Activated naive CD8-positive, alpha-beta T cell treated with anti-CD3 and anti-CD28 coated beads, Interleukin-2, amount 50 U/mL, for 24 hours (primary cell): ENCODE results near the gene PARVB.

Experiments used
- ATAC-seq: fragments of 150-1000 bp; cut with Tn5 transposase; one replicate; pipeline ENCODE4 v1.10.0; 2021
- DNase-seq: peaks from one replicate; pipeline ENCODE4 v3.0.0; 2021
- H3K27ac Mint-ChIP-seq: one replicate; pipeline ENCODE4 v1.8.0; 2021; ENCODE audit warnings: mild to moderate bottlenecking, mixed read lengths
- H3K27me3 Mint-ChIP-seq: one replicate; pipeline ENCODE4 v1.8.0; 2021; ENCODE audit warnings: mixed read lengths
- H3K36me3 Mint-ChIP-seq: one replicate; pipeline ENCODE4 v1.8.0; 2021; ENCODE audit warnings: low read depth, mixed read lengths
- H3K4me1 Mint-ChIP-seq: one replicate; pipeline ENCODE4 v1.8.0; 2021; ENCODE audit warnings: mixed read lengths
- H3K4me3 Mint-ChIP-seq: one replicate; pipeline ENCODE4 v1.8.0; 2021; ENCODE audit warnings: mild to moderate bottlenecking, moderate library complexity, mixed read lengths
- H3K9me3 Mint-ChIP-seq: one replicate; pipeline ENCODE4 v1.8.0; 2021; ENCODE audit warnings: mixed read lengths

The PARVB gene

DNA sequence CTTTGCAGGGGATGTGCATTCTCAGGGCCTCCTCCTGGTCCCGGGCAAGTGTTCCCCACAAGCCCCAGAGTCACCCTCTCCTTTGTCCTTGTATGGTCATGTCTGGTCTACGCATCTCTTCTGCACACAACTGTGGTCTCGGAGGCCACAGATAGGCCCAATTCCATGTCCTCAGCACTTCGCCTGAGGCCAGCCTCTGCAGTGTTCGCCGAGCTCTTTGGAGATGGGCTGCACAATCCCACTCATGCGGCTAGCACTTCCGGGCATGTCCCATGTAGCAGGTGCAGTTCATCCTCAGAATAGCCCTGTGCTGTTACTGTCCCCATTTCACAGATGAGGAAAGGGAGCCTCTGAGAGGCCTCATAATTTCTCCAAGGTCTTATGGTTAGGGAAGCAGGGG, 164.2 kb downstream of the PARVB start:
- Mint-ChIP-seq H3K4me1 (peaks cover 32% of the 10 kb centered on the region), H3K27ac (no peak overlapping the region)
- ATAC-seq: no peak

DNA sequence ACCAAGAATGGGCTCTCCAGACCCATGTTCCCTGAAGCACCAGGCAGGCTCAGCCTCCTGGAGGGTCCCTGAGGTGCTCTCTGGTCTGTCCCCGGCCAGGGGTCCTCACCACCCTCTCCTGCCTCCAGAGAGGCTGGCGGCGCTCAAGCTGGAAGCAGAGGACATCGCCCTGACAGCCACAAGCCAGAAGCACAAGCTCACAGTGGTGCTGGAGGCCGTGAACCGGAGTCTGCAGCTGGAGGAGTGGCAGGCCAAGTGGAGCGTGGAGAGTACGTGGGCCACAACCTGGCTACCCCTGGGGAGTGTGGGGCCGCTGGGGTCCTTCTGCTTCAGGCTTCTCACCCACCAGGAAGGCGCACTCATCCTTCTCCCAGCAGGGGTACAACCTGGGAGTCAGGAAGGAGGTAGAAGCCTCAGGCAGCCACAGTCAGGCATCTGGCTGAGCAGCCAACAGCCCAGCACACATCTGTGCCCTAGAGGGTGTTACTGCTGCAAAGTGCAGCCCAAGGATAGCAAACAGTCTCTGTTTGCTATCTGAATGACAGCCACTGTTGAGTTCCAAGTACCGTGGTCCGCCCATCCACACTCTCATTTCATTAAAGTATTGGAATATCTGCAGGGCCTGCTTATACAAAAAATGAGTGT, 165.0 kb downstream of the PARVB start:
- ATAC-seq (no peak), DNase-seq (no peak)
- peaks cover 21% of the 10 kb centered on the region for H3K36me3 Mint-ChIP-seq
- H3K27ac Mint-ChIP-seq: no peak overlapping the region
- no peaks in the 10 kb centered on the region for H3K27me3 Mint-ChIP-seq
- H3K9me3 Mint-ChIP-seq: peaks cover under 1% of the 10 kb centered on the region
- H3K4me1 Mint-ChIP-seq: peaks cover 37% of the 10 kb centered on the region
- H3K4me3 Mint-ChIP-seq: no peak overlapping the region

More for the DNA sequence above, 164.2 kb downstream of the PARVB start:
- no peak overlapping the region for H3K4me3 Mint-ChIP-seq
- peaks cover 16% of the 10 kb centered on the region for H3K36me3 Mint-ChIP-seq
- H3K27me3 Mint-ChIP-seq: no peaks in the 10 kb centered on the region
- DNase-seq: no peak
- no peaks in the 10 kb centered on the region for H3K9me3 Mint-ChIP-seq

DNA sequence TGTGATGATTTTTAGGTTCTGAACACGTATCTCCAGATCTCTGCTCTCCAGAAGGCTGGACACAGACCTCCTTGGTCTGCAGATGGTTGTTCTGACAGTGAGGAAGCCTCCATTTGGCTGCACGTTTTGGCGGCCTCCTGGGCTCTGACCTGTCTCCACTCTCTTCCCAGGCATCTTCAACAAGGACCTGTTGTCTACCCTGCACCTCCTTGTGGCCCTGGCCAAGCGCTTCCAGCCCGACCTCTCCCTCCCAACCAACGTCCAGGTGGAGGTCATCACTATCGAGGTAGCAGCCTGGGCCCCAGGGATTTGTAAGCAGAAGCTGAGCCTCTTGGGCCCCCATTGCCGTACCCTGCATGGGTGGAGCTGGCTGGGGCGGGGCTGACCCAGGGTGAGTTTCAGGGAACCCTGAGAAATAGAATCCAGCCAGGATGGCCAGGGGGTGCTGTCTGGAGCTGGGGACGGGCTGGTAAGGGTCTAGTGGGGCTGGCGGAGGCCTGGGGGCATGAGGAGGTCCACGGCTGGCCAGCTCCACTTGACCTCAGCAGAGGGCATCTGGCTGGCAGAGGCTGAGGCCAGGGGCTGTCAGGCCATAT, 166.4 kb downstream of the PARVB start:
- Mint-ChIP-seq H3K4me1 (peaks cover 42% of the 10 kb centered on the region), H3K27ac (no peak overlapping the region), H3K36me3 (peaks cover 23% of the 10 kb centered on the region), H3K27me3 (no peaks in the 10 kb centered on the region), H3K4me3 (no peak overlapping the region), H3K9me3 (peaks cover 7% of the 10 kb centered on the region)
- ATAC-seq (no peak), DNase-seq (no peak)

DNA sequence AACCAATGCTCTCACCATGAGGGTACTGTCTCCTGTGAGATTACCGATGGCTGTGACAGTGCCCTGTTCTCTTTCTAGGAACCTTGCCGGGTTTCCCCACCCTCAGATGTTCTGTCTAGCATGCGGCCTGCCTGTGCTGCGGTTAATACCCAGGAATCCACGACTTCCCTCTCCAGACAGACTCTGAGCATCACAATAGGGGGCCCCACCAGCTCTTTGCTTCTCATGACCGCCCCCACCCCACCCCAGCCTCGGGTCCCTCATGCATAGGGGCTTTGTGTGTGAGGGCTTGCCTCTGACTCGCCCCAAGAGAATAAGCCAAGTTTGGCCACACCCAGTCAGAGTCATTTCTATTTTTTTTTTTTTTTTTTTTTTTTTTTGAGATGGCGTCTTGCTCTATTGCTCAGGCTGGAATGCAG, 166.9 kb downstream of the PARVB start:
- H3K36me3 Mint-ChIP-seq: peaks cover 22% of the 10 kb centered on the region

DNA sequence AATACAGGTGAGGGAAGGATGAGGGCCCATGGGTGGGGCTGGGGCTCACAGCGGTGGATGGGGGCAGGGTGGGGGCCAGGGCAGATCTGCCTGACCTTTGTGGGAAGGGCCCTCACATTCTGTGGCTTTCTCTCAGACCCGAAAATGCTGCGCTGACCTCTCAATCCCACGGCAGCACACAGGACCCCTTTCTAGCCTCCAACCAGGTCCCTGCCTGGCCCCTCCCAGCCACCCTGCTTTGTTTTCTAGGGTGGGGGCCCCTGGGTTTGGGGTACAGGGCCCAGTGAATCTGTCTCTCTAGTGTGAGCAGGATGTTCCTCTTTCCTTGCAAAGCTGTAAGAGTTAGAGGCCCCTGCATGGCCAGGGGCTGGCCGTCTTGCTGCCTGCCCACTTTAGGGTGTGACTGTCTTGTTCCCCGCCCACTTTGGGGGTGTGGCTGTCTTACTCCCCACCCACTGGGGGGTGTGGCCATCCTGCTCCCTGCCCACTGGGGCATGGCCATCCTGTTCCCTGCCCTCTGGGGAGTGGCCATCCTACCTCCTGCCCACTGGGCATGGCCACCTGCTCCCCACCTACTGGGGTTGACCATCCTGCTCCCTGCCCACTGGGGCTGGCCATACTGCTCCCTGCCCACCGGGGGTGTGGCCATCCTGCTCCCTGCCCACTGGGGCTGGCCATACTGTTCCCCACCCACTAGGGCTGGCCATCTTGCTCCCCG, 168.2 kb downstream of the PARVB start:
- Mint-ChIP-seq H3K36me3 (peaks cover 18% of the 10 kb centered on the region), H3K4me1 (peaks cover 41% of the 10 kb centered on the region), H3K9me3 (peaks cover 7% of the 10 kb centered on the region), H3K27ac (no peak overlapping the region), H3K27me3 (no peaks in the 10 kb centered on the region), H3K4me3 (no peak overlapping the region)
- no peak for ATAC-seq
- peak; percentile 59 for DNase-seq

More for the DNA sequence above, 166.9 kb downstream of the PARVB start:
- Mint-ChIP-seq H3K9me3 (peaks cover 7% of the 10 kb centered on the region), H3K27me3 (no peaks in the 10 kb centered on the region), H3K27ac (no peak overlapping the region), H3K4me3 (no peak overlapping the region), H3K4me1 (peaks cover 42% of the 10 kb centered on the region)
- DNase-seq (peak; percentile 53), ATAC-seq (peak; percentile 77)

DNA sequence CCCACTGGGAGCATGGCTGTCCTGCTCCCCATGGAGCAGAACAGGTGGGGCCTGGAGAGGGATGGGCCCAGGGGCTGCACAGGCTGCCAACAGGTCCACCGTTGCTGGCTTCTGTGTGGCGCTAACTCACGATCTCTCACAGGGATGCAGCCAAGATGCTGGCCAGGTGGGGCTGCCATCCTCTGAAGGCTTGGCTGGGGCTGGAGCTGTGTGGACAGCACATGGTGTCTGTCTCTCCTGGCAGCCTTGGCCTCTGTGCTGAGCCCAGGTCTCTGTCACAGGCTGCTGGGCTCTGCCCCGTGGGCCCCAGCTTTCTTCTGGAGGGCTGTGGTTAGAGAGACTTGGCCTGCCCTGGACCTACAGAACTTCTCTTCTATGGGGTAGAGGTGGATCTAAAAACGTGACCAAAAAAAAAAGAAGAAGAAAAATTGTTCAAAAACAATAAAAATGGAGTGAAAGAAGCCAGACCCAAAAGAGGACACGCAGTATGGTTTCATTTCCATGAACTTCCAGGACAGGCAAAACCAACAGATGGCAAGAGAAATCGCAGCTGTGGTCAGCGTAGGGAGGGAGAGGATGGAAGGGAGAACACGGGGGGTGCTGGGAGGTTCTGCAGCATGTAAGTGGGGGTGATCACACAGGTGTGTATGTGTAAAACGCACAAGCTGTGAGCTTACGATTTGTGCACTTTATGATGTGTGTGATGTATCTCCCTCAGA, 168.9 kb downstream of the PARVB start:
- Mint-ChIP-seq H3K36me3 (peaks cover 21% of the 10 kb centered on the region), H3K9me3 (peaks cover 7% of the 10 kb centered on the region), H3K27me3 (no peaks in the 10 kb centered on the region), H3K27ac (no peak overlapping the region), H3K4me3 (peak overlapping the region; percentile 13), H3K4me1 (peaks cover 41% of the 10 kb centered on the region)
- ATAC-seq: no peak
- DNase-seq: no peak

DNA sequence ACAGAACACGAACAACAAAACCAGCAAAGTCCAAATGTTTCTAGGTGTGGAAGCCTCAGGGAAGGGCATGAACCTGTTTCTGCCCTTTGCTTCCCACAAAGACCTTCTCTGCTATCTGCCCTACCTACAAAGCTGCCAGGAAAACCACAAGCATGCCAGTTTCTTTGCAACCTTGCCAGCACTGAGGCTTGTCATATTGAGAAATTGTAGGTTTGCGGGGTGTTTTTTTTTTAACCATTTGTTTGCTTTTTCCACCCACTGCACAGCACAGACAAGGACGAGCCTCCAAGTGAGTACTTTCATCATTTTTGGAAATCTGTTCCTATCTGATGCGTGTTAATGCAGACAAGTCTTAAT, 169.4 kb downstream of the PARVB start:
- Mint-ChIP-seq H3K27ac (peak overlapping the region; percentile 7), H3K27me3 (no peaks in the 10 kb centered on the region), H3K36me3 (peaks cover 27% of the 10 kb centered on the region), H3K4me1 (peaks cover 41% of the 10 kb centered on the region), H3K4me3 (no peak overlapping the region), H3K9me3 (peaks cover 7% of the 10 kb centered on the region)
- DNase-seq (no peak), ATAC-seq (peak; percentile 11)

DNA sequence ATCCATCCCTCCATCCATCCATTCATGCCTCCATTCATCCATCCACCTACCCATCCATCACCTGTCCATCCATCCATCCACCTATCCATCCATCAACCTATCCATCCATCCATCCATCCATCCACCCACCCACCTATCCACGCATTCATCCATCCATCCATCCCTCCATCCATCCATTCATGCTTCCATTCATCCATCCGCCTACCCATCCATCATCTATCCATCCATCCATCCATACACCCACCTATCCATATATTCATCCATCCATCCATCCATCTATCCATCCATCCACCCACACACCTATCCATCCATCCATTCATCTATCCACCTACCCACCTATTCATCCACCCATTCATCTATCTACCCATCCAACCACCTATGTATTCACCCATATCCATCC, 170.5 kb downstream of the PARVB start:
- DNase-seq (no peak), ATAC-seq (no peak)
- Mint-ChIP-seq H3K4me3 (no peak overlapping the region), H3K9me3 (peaks cover 7% of the 10 kb centered on the region), H3K27me3 (no peaks in the 10 kb centered on the region), H3K4me1 (peaks cover 41% of the 10 kb centered on the region), H3K36me3 (peaks cover 36% of the 10 kb centered on the region), H3K27ac (no peak overlapping the region)

DNA sequence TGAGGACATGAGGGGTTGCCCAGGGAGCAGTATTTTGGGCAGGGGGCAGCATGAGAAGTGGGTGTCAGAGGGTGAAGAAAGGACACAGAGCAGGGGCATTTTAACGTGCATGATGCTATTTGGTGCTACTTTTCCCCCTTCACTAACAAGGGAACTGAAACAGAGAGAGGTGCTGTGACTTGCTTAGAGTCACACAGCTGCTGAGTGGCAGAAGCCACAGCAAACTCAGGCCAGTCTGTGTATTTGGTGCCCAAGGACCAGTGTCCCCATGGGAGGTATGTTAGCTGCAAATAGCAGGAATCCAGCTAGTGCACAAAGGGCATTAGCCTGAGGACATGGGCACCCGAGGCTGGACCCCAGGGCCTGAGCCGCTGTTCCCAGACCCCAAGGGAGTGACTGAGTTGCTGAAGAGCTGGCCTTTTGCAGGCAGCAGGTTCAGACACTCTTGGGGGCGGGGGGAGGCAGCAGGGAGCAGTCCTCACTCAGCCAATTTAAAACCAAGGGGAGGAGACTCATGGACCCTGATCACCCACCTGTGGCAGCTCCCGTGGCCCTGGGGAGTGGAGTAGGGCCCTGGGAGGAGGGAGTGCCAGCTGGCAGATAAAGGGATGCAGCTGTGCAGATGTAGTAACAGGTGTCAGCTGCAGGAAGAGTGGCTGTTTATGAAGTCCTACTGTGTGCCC, 171.2 kb downstream of the PARVB start:
- Mint-ChIP-seq H3K4me1 (peaks cover 41% of the 10 kb centered on the region), H3K4me3 (no peak overlapping the region), H3K9me3 (peaks cover 7% of the 10 kb centered on the region), H3K36me3 (peaks cover 38% of the 10 kb centered on the region), H3K27ac (no peak overlapping the region), H3K27me3 (no peaks in the 10 kb centered on the region)
- ATAC-seq (no peak), DNase-seq (no peak)

DNA sequence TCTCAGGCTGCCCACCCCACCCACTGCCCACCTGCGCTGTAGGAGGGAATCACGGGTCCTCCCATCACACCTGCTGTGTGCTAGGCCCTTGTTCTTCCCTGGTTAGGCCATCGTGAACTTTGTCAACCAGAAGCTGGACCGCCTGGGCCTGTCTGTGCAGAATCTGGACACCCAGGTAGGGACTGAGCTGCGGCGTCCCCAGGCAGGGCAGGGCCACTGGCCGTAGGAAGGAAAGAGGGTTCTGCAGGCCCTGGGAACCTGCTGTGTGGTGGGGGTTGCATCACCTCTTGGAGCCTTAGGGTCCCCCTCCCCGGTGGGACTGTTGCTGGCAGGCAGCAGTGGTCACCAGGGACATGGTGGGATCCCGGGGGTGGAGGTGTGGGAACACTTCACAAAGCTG, 172.1 kb downstream of the PARVB start:
- Mint-ChIP-seq H3K4me3 (no peak overlapping the region), H3K36me3 (peaks cover 38% of the 10 kb centered on the region), H3K27ac (no peak overlapping the region), H3K27me3 (no peaks in the 10 kb centered on the region), H3K9me3 (peaks cover 7% of the 10 kb centered on the region), H3K4me1 (peaks cover 36% of the 10 kb centered on the region)
- no peak for DNase-seq
- ATAC-seq: no peak

DNA sequence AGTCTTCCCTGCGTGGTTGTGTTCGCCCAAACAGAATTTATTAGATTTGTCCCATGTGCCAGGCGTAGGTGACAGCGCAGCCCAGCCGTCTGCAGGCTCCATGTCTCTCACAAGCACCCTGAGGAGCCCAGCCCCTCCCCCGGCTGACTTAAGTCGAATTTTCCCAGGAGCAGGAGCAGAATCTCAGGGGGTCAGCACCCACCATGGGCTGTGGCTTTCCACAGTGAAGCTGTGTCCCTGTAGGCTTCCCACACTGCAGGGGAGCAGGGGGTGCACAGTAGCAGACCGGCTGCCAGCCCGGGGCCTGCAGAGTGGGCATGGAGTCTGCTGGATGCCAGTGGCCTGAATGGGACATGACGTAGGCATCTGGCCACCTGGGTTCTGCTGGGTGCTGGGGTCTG, 172.6 kb downstream of the PARVB start:
- H3K9me3 Mint-ChIP-seq: peaks cover 7% of the 10 kb centered on the region
- no peaks in the 10 kb centered on the region for H3K27me3 Mint-ChIP-seq
- no peak overlapping the region for H3K27ac Mint-ChIP-seq
- DNase-seq: no peak
- H3K4me1 Mint-ChIP-seq: peaks cover 32% of the 10 kb centered on the region
- H3K4me3 Mint-ChIP-seq: no peak overlapping the region
- H3K36me3 Mint-ChIP-seq: peaks cover 38% of the 10 kb centered on the region
- ATAC-seq: no peak

DNA sequence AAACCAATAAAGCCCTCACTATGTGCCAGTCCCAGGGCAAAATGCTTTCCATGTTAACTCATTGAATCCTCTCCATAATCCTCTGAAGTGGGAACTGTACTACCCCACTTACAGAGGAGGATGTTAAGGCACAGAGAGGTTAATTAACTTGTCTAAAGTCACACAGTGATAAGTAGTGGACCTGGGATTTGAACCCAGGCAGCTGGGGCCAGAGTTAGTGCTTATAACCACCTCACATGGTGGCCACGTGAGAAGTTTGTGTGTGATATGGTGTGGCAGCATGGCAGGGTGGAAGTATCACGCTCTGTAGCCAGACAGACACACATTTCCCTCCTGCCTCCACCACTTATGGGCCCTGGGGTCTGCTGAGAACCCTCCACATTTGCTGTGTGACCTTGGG, 173.2 kb downstream of the PARVB start:
- no peaks in the 10 kb centered on the region for H3K27me3 Mint-ChIP-seq
- H3K4me1 Mint-ChIP-seq: peaks cover 27% of the 10 kb centered on the region
- no peak overlapping the region for H3K27ac Mint-ChIP-seq
- H3K36me3 Mint-ChIP-seq: peaks cover 41% of the 10 kb centered on the region
- ATAC-seq (no peak), DNase-seq (no peak)
- no peak overlapping the region for H3K4me3 Mint-ChIP-seq
- H3K9me3 Mint-ChIP-seq: peaks cover 7% of the 10 kb centered on the region

DNA sequence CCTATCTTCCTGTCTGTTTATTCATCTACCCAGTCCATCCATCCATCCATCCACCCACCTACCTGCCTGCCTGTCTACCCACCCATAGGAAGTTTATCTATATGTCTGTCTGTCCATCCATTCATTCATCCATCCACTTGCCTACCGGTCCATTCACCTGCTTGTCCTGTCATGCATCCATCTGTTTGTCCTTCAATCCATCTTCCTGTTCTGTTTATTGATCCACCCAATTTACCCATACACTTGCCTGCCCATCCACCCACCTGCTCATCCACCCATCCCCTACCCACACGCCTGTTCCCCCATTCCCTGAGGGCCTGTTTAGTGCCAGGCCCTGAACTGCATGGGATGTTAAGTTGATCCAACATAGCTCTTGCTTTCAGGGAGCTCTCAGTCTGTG, 175.1 kb downstream of the PARVB start:
- peaks cover 41% of the 10 kb centered on the region for H3K36me3 Mint-ChIP-seq

DNA sequence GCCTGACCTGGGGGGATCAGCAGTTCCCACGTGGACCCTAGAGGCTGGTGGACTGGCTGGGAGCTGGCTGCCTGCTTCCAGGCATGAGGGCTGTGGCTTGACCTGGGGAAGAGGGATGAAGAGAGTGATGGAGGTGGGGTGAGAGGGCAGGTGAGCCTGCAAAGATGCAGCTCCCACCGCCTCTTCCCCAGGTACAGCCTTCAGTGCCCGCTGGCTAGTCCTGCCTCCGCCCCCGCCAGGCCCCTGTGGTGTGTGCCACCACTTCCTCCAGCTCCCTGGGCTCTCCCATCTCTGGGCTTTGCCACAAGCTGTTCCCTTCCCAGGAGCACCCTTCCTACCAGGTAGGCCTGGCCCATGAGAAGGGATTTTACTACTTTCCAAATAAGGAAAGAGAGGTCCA, 175.8 kb downstream of the PARVB start:
- H3K9me3 Mint-ChIP-seq: no peaks in the 10 kb centered on the region
- peaks cover 35% of the 10 kb centered on the region for H3K36me3 Mint-ChIP-seq
- peaks cover 2% of the 10 kb centered on the region for H3K4me1 Mint-ChIP-seq
- no peak overlapping the region for H3K27ac Mint-ChIP-seq
- ATAC-seq: no peak
- DNase-seq: no peak
- no peaks in the 10 kb centered on the region for H3K27me3 Mint-ChIP-seq
- no peak overlapping the region for H3K4me3 Mint-ChIP-seq

More for the DNA sequence above, 175.1 kb downstream of the PARVB start:
- no peak for DNase-seq
- ATAC-seq: no peak
- H3K4me3 Mint-ChIP-seq: no peak overlapping the region
- H3K9me3 Mint-ChIP-seq: peaks cover 6% of the 10 kb centered on the region
- H3K27ac Mint-ChIP-seq: no peak overlapping the region
- H3K27me3 Mint-ChIP-seq: no peaks in the 10 kb centered on the region
- peaks cover 9% of the 10 kb centered on the region for H3K4me1 Mint-ChIP-seq
